HG02938 (cell line): ENCODE results near the gene SF3B4.

Experiments
- ATAC-seq: cut with Tn5 transposase; IDR thresholded peaks from one replicate; pipeline ENCODE4 v1.9.1; 2021; ENCODE audit warnings: mild to moderate bottlenecking, moderate library complexity; ENCODE audit not compliant: unreplicated experiment

SF3B4 gene

GRCh38 chr1:149934356-149934755 lies 6.8 kb upstream of the SF3B4 start:
- ATAC-seq = no peak

- no peak for ATAC-seq
These were observed 5.6 kb upstream of the SF3B4 start for GRCh38 chr1:149933208-149933607.

- no peak for ATAC-seq
These were observed 4.9 kb upstream of the SF3B4 start for GRCh38 chr1:149932474-149932873.

- ATAC-seq = no peak
These were observed 3.7 kb upstream of the SF3B4 start for GRCh38 chr1:149931212-149931790.

GRCh38 chr1:149929856-149930255 lies 2.3 kb upstream of the SF3B4 start:
- no peak for ATAC-seq

- ATAC-seq = no peak
These were observed 760 bp upstream of the SF3B4 start for GRCh38 chr1:149928401-149928724.

- peak; percentile 4 for ATAC-seq
These were observed 494 bp downstream of the SF3B4 start for GRCh38 chr1:149927056-149927562.

- ATAC-seq = no peak
These were observed 1.3 kb downstream of the SF3B4 start for GRCh38 chr1:149926296-149926695.

- ATAC-seq = no peak
These were observed 1.9 kb downstream of the SF3B4 start for GRCh38 chr1:149925751-149926150.

- ATAC-seq = no peak
These were observed 2.3 kb downstream of the SF3B4 start for GRCh38 chr1:149925345-149925744.

GRCh38 chr1:149923626-149924025 lies 4.0 kb downstream of the SF3B4 start:
- ATAC-seq = no peak

- ATAC-seq = no peak
These were observed 9.9 kb downstream of the SF3B4 start, which contains the start of gene SV2A for GRCh38 chr1:149917571-149918144. Gene SV2A, minus strand, starts transcription at chr1:149917844. Its CDS starts 4,004 bp downstream, at chr1:149913840.

- ATAC-seq = no peak
These were observed 10.7 kb downstream of the SF3B4 start for GRCh38 chr1:149916898-149917252.

GRCh38 chr1:149916193-149916897 lies 11.3 kb downstream of the SF3B4 start:
- ATAC-seq = no peak

- ATAC-seq = no peak
These were observed 12.0 kb downstream of the SF3B4 start for GRCh38 chr1:149915429-149916192.

GRCh38 chr1:149914545-149914944 lies 13.1 kb downstream of the SF3B4 start:
- ATAC-seq = no peak

- no peak for ATAC-seq
These were observed 21.0 kb downstream of the SF3B4 start for GRCh38 chr1:149906570-149907075.

- no peak for ATAC-seq
These were observed 23.6 kb downstream of the SF3B4 start for GRCh38 chr1:149903836-149904491.

GRCh38 chr1:149899460-149900284 lies 27.9 kb downstream of the SF3B4 start, which contains the start of gene BOLA1:
Gene BOLA1, plus strand, starts transcription at chr1:149899568. Its CDS starts 492 bp downstream, at chr1:149900060.
- peak; percentile 90 for ATAC-seq

- ATAC-seq = no peak
These were observed 31.0 kb downstream of the SF3B4 start for GRCh38 chr1:149896575-149896974.
